MM.1S (cell line): ENCODE results near the gene STRIT1.

ENCODE experiments used
- DNase-seq: peaks from one replicate; pipeline ENCODE4 v3.0.0-alpha.2; 2015
- H2AFZ ChIP-seq: fragments of 300-600 bp; sonication (generic); 2 replicates; pipeline ENCODE4 v1.6.0; 2016; ENCODE audit warnings: antibody characterized with exemption, low read length
- H3F3A ChIP-seq: fragments of 300-600 bp; sonication (generic); 2 replicates; pipeline ENCODE4 v1.6.1; 2016; ENCODE audit warnings: mild to moderate bottlenecking, antibody characterized with exemption, low read length, moderate library complexity, mixed read lengths; ENCODE audit not compliant: insufficient read depth
- H3K27ac ChIP-seq: fragments of 300-600 bp; sonication (generic); 2 replicates; pipeline ENCODE4 v1.5.1; 2016; ENCODE audit warnings: mild to moderate bottlenecking, low read length
- H3K27me3 ChIP-seq: fragments of 300-600 bp; sonication (generic); replicated peaks from 2 replicates; pipeline ENCODE4 v1.6.0; 2016; ENCODE audit warnings: low read length; ENCODE audit not compliant: insufficient read depth
- H3K36me3 ChIP-seq: fragments of 300-600 bp; sonication (generic); replicated peaks from 2 replicates; pipeline ENCODE4 v1.6.1; 2016; ENCODE audit warnings: mild to moderate bottlenecking, low read length, mixed read lengths; ENCODE audit not compliant: insufficient read depth
- H3K4me1 ChIP-seq: fragments of 300-600 bp; sonication (generic); 2 replicates; pipeline ENCODE4 v1.6.1; 2016; ENCODE audit warnings: low read length, mixed read lengths
- H3K4me2 ChIP-seq: fragments of 300-600 bp; sonication (generic); 2 replicates; pipeline ENCODE4 v1.6.0; 2016; ENCODE audit warnings: low read depth, low read length
- H3K4me3 ChIP-seq: fragments of 300-600 bp; sonication (generic); 2 replicates; pipeline ENCODE4 v1.5.1; 2016; ENCODE audit warnings: low read length, mixed read lengths
- H3K79me2 ChIP-seq: fragments of 300-600 bp; sonication (generic); 2 replicates; pipeline ENCODE4 v1.6.1; 2016; ENCODE audit warnings: mixed run types, low read length, mixed read lengths
- H3K9ac ChIP-seq: fragments of 300-600 bp; sonication (generic); 2 replicates; pipeline ENCODE4 v1.6.1; 2016; ENCODE audit warnings: low read length, mixed read lengths
- H3K9me2 ChIP-seq: fragments of 300-600 bp; sonication (generic); replicated peaks from 2 replicates; pipeline ENCODE4 v1.6.1; 2016; ENCODE audit warnings: mild to moderate bottlenecking, low read length, mixed read lengths; ENCODE audit not compliant: insufficient read depth
- H3K9me3 ChIP-seq: fragments of 300-600 bp; sonication (generic); replicated peaks from 2 replicates; pipeline ENCODE4 v1.6.1; 2016; ENCODE audit warnings: mild to moderate bottlenecking, low read length, mixed read lengths; ENCODE audit not compliant: insufficient read depth
- H4K20me1 ChIP-seq: fragments of 300-600 bp; sonication (generic); 2 replicates; pipeline ENCODE4 v1.6.1; 2016; ENCODE audit warnings: mild to moderate bottlenecking, low read length, moderate library complexity, mixed read lengths; ENCODE audit not compliant: insufficient read depth
- CTCF ChIP-seq: fragments of 300-600 bp; sonication (generic); IDR thresholded peaks from 2 replicates; pipeline ENCODE4 v1.5.1; 2016; ENCODE audit warnings: antibody characterized with exemption, low read length, mixed read lengths
- EZH2 ChIP-seq: fragments of 300-600 bp; sonication (generic); optimal IDR thresholded peaks from 2 replicates; pipeline ENCODE3; 2017; ENCODE audit warnings: low read depth, mild to moderate bottlenecking, antibody characterized with exemption, low read length, mixed read lengths
- EZH2phosphoT487 ChIP-seq: fragments of 300-600 bp; sonication (generic); IDR thresholded peaks from 2 replicates; pipeline ENCODE4 v1.6.1; 2018; ENCODE audit warnings: antibody characterized with exemption, low read length

Gene STRIT1

GRCh38 chr3:155307183-155307582, 13.7 kb upstream of the STRIT1 start:
- no peak for DNase-seq

GRCh38 chr3:155304394-155304793, 10.9 kb upstream of the STRIT1 start:
- DNase-seq = no peak
- H3K36me3 ChIP-seq = no peaks in the 10 kb centered on the region
- H3K27me3 ChIP-seq = no peaks in the 10 kb centered on the region
- no peak overlapping the region for H3K4me3 ChIP-seq
- no peak for TF ChIP-seq EZH2phosphoT487
- no peaks in the 10 kb centered on the region for H3K9me3 ChIP-seq
- no peaks in the 10 kb centered on the region for H3F3A ChIP-seq
- no peaks in the 10 kb centered on the region for H3K4me1 ChIP-seq
- H3K9me2 ChIP-seq = no peaks in the 10 kb centered on the region
- H3K9ac ChIP-seq = no peak overlapping the region
- H4K20me1 ChIP-seq = no peaks in the 10 kb centered on the region
- no peak overlapping the region for H3K27ac ChIP-seq
- H3K4me2 ChIP-seq = no peak overlapping the region
- no peak overlapping the region for H2AFZ ChIP-seq
- no peaks in the 10 kb centered on the region for H3K79me2 ChIP-seq

More at GRCh38 chr3:155307183-155307582, 13.7 kb upstream of the STRIT1 start:
- TF ChIP-seq EZH2phosphoT487 = no peak
- TF ChIP-seq CTCF = no peak
- no peak for TF ChIP-seq EZH2
- no peak overlapping the region for H3K27ac ChIP-seq
- no peaks in the 10 kb centered on the region for H3F3A ChIP-seq
- H3K79me2 ChIP-seq = no peaks in the 10 kb centered on the region
- no peaks in the 10 kb centered on the region for H4K20me1 ChIP-seq
- H2AFZ ChIP-seq = no peak overlapping the region
- no peaks in the 10 kb centered on the region for H3K27me3 ChIP-seq
- no peaks in the 10 kb centered on the region for H3K9me2 ChIP-seq
- no peak overlapping the region for H3K4me2 ChIP-seq
- H3K9me3 ChIP-seq = no peaks in the 10 kb centered on the region
- H3K9ac ChIP-seq = no peak overlapping the region
- no peaks in the 10 kb centered on the region for H3K4me1 ChIP-seq
- no peaks in the 10 kb centered on the region for H3K36me3 ChIP-seq
- no peak overlapping the region for H3K4me3 ChIP-seq

- no peaks in the 10 kb centered on the region for H3K79me2 ChIP-seq
- no peak overlapping the region for H3K9ac ChIP-seq
- no peaks in the 10 kb centered on the region for H3K9me2 ChIP-seq
- H3K4me3 ChIP-seq = no peak overlapping the region
- no peaks in the 10 kb centered on the region for H3F3A ChIP-seq
- no peak overlapping the region for H2AFZ ChIP-seq
- H3K4me2 ChIP-seq = no peak overlapping the region
- H3K27ac ChIP-seq = no peak overlapping the region
- no peak for DNase-seq
- TF ChIP-seq EZH2 = no peak
- no peak for TF ChIP-seq CTCF
- TF ChIP-seq EZH2phosphoT487 = no peak
- no peaks in the 10 kb centered on the region for H3K27me3 ChIP-seq
- no peaks in the 10 kb centered on the region for H4K20me1 ChIP-seq
- no peaks in the 10 kb centered on the region for H3K36me3 ChIP-seq
- no peaks in the 10 kb centered on the region for H3K9me3 ChIP-seq
- H3K4me1 ChIP-seq = no peaks in the 10 kb centered on the region
Observed at GRCh38 chr3:155303540-155304097, 10.1 kb upstream of the STRIT1 start.

- Histone ChIP-seq H3K9ac (no peak overlapping the region), H3K27me3 (no peaks in the 10 kb centered on the region), H3K4me2 (no peak overlapping the region), H3K9me3 (no peaks in the 10 kb centered on the region), H3K9me2 (no peaks in the 10 kb centered on the region), H3K4me1 (no peaks in the 10 kb centered on the region), H2AFZ (no peak overlapping the region), H4K20me1 (no peaks in the 10 kb centered on the region), H3K27ac (no peak overlapping the region), H3K36me3 (no peaks in the 10 kb centered on the region), H3F3A (no peaks in the 10 kb centered on the region), H3K79me2 (no peaks in the 10 kb centered on the region), H3K4me3 (no peak overlapping the region)
- no peak for TF ChIP-seq EZH2
- DNase-seq = peak; percentile 4
Observed at GRCh38 chr3:155302891-155303290, 9.4 kb upstream of the STRIT1 start.
